Dedifferentiated amniotic fluid mesenchymal stem cell (primary cell): ENCODE measurements around the gene SAV1.
A peak's percentile ranks its signal among the peaks of the same experiment; 100 is the strongest.
"Not testable (repeated sequence)": the region's sequence is repeated elsewhere in the genome, so short reads cannot be mapped to it uniquely, and the experiment has no call there.

Source experiments
- DNase-seq: peaks from one replicate; pipeline ENCODE4 v3.0.0-alpha.2; 2016; ENCODE audit errors: extremely low spot score

The SAV1 gene

DNA sequence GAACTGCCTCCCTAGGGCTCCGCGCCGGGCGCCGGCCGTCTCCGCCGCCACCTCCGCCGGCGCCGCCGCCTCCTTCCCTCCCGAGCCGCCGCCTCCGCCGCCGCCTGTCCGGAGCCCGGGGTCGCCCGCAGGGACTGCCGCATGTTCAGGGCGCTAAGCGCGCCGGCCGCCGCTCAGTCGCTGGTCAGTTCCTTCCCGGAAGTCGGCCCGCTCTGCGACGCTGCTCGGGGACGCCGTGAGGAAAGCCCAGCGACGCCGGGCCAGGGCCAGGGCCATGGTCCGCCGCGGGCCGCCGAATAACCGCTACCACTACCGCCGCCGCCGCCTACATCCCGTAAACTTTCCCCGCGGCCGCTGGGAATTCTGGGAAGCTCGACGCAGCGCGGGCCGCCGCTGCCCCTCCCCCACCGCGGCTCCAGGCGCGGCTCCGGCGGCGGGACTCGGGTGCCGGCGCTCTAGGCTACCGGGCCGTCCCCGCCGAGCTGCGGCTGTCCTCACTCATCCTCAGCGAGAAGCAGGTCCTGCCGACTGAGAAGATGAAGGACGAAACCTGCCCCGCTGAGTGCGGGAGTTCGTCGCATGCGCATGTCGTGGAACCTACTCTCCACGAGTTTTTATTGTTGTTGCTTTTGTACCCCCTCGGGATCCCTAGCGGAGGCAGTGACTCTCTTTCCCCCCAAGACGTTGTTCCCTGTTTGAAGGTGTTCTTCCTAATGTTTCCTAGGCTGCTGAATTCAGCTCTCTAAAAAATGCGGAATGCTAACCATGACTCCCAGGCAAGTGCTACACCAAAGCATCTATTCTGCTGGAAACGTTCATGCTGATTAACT, at the start of gene SAV1:
Gene SAV1, minus strand, starts transcription at position 311 of the 830 bp plus-strand sequence. CDS start 339 bp downstream, outside the sequence.
- DNase-seq = peak; percentile 65

GRCh38 chr14:50717811-50718210, 49.7 kb upstream of the SAV1 start:
- no peak for DNase-seq

- DNase-seq = no peak
Observed at GRCh38 chr14:50714450-50715073, 46.5 kb upstream of the SAV1 start.

GRCh38 chr14:50711043-50711442, 42.9 kb upstream of the SAV1 start:
- no peak for DNase-seq

- DNase-seq = no peak
Observed at GRCh38 chr14:50705026-50705593, 37.0 kb upstream of the SAV1 start.

GRCh38 chr14:50704454-50705010, 36.4 kb upstream of the SAV1 start:
- no peak for DNase-seq

GRCh38 chr14:50697659-50698290, 29.7 kb upstream of the SAV1 start:
- DNase-seq = no peak

DNA sequence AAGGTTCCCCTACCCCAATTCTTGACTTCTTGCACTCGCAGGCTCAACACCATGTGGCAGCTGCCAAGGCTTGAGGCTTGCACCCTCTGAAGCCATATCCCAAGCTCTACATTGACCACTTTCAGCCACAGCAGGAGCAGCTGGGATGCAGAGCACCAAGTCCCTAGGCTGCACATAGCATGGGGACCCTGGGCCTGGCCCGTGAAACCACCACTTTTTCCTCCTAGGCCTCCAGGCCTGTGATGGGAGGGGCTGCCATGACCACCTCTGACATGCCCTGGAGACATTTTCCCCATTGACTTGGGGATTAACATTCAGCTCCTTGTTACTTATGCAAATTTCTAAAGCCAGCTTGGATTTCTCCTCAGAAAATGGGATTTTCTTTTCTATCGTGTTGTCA, 26.2 kb upstream of the SAV1 start:
- not testable (repeated sequence) for DNase-seq

GRCh38 chr14:50688875-50689274, 20.8 kb upstream of the SAV1 start:
- DNase-seq = no peak

DNA sequence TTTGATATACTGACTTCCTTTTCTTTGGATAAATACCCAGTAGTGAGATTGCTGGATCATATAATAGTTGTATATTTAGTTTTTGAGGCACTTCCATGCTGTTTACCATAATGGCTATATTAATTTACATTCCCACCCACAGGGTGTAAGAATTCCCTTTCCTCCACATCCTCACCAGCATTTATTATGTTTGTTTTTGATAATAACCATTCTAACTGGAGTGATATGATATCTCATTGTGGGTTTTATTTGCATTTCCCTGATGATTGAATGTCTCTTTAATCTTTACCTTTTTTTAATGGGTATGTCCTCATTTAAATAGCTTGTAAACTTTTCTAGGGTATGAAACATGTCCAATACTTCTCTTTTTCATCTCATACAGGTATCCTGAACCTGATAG, 11.6 kb upstream of the SAV1 start:
- DNase-seq = no peak

- DNase-seq = no peak
Observed at GRCh38 chr14:50678163-50678562, 10.1 kb upstream of the SAV1 start.

DNA sequence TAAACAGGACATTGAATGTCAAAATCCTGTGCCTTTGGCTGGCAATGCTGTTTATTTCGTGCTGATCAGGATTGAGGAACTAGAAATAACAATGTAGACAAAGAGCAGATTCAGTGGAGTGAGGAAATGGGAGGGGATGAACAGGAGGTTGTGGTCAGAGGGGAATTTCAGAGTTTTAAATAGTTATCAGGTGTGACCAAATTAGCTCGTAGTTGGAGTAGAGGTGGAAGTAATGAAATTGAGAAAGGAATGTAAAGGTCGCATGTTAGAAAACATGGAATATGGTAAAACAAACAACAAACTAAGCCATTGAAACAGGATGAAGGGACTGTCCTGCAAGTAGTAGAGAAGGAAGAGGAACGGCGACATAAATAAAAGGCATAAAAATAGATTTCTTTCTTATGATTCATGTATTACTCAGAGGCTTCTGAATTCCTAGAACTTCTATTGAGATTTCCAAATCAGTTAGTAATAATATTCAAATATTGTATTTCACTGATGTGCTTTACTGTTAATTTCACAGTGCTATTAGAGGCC, 9.5 kb upstream of the SAV1 start:
- DNase-seq = peak; percentile 24

- no peak for DNase-seq
Observed at GRCh38 chr14:50676814-50677516, 8.9 kb upstream of the SAV1 start.

DNA sequence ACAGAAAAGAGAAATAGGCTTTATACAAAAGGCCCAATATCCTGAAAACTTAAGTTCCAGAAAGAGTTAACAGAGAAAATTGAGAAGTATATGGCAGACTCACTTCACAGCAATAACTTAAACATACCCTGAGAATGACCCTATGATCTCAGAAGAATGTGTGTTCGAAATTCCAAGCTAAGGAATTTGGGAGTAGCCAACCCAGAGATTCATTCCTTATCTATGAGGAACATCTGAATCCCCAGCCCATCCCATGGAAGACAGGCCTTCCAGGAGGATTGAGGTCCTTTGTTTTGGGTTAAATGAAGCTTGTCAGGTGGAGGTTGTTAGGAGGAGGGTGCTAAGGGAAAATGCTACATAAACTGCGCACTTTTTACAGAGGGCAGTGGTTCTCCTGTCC, 7.5 kb upstream of the SAV1 start:
- DNase-seq = no peak

DNA sequence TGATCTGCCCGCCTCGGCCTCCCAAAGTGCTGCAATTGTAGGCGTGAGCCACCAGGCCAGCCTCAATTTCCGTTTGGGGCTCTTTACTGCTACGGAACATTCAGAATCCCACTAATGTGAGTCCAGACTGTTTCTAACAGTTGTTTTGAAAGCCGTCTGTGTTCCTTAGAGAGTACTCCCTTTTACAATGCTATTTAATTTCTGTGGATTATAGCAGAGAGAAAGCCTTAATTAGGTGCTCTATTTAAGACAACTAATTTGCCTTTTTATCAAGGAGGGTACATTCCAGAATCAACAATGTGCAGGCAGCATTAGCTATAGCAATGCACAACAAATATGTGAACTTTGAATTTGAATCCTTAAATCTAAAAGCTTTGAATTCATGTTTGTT, 2.8 kb upstream of the SAV1 start:
- no peak for DNase-seq

- no peak for DNase-seq
Observed at GRCh38 chr14:50670196-50670865, 2.2 kb upstream of the SAV1 start.

GRCh38 chr14:50669441-50669986, 1.4 kb upstream of the SAV1 start:
- DNase-seq = no peak

DNA sequence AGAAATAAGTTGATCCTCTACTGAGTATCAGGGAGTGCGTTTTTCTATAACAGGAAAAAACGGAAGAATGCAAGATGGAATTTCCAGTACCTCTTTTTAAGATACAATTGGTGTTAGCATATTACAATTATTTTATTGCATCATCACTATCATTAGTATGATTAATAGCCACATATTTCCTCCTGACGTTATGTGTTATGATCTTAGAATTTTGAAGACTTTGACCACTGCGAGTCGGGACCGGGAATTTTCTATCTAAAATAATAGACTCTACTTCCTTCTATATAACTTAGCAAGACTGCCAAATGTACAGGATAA, 679 bp upstream of the SAV1 start:
- no peak for DNase-seq

DNA sequence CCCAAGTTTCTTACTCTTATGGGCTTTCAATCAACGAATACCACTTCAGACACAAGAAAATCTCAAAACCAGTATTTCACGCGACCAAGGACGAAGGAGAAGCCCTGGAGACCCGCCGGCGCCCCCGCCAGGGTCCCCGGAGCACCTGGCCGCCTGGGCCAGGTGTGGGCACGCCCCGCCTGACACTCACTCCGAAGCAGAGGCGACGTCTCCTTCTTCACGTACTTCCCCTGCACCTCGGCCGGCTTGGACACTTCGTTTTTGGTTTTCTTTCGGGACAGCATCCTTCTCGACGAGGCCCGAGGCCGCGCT, 466 bp downstream of the SAV1 start:
- DNase-seq = no peak

DNA sequence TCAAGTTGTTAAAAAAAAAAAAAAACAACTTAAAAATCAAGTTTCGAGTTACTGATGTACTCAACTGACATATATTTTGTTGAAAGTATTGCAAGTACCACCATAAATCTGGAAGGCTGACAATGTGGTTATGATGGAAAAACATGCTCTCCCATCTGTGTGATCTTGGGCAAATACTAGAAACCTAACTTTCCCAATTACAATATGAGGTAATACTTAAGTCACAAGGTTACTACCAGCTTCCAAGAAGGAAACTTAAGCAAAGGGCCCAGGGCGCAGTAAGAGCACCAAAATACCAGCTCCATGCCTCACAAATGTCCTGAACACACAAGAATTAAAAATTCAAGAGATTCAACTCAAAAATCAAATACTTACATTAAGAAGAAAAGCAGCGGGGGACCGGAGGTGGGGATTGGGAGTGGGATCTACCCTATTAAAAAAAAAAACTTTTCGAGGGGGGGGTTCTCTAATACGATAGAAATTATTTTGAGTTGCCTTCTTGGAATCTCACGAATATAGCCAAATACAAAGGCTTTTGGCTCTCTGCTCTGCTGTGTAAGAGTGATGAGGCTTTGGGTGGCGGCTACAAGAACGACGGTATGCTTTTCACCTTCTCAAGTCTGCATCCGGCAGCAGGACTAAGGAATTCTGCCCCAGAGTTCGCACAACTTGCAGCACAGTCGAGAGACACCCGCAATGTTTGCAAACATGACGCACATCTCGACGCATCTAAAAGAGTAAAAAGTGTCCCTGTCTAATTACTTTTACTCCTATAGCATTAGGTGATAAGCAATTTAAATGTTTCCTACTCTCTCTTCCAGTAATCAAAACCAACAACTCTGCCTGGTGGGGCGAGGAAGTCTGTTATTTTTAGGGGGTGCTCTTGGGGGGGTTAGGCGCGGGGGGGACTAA, 1.1 kb downstream of the SAV1 start:
- peak; percentile 52 for DNase-seq
